OCI-LY7 (cell line): Measurements from ENCODE around the gene CAVIN3. TPM values are rescaled to one million over a fixed set of nuclear protein-coding genes. Genes with fewer than 3 reads are reported as not detected.

Source experiments
- BruUV-seq: library from RNA; stranded (reverse); fragments of 400-500 nt; replicated peaks from 2 replicates; lab custom pipeline; 2021; lab: Mats Ljungman, UMichigan
- CTCF ChIA-PET: fragments of 300-600 bp; sonication (Branson Sonifier 250); formaldehyde crosslinking; loops from one replicate; lab custom pipeline; 2022; ENCODE audit warnings: antibody characterized with exemption; ENCODE audit not compliant: unreplicated experiment; lab: Charles Lee
- POLR2A ChIA-PET: fragments of 300-600 bp; sonication (Branson Sonifier 250); formaldehyde crosslinking; loops from one replicate; lab custom pipeline; 2022; ENCODE audit warnings: antibody characterized with exemption; lab: Charles Lee
- DNase-seq: peaks from one replicate; pipeline ENCODE4 v3.0.0-alpha.2; 2015; ENCODE audit warnings: low spot score
- H2AFZ ChIP-seq: fragments of 200-600 bp; sonication (generic), shearing (Covaris generic); 2 replicates; pipeline ENCODE4 v1.6.1; 2014; ENCODE audit warnings: mild to moderate bottlenecking, antibody characterized with exemption, low read length, moderate library complexity
- H3K27ac ChIP-seq: fragments of 200-600 bp; sonication (generic); 2 replicates; pipeline ENCODE4 v1.5.1; 2014; ENCODE audit warnings: mixed run types, low read depth, mild to moderate bottlenecking, moderate library complexity, low read length, inconsistent platforms; ENCODE audit not compliant: poor library complexity, severe bottlenecking
- H3K36me3 ChIP-seq: fragments of 200-600 bp; sonication (generic); 2 replicates; pipeline ENCODE4 v1.6.1; 2014; ENCODE audit warnings: mild to moderate bottlenecking, antibody characterized with exemption, low read length, moderate library complexity, mixed read lengths; ENCODE audit not compliant: insufficient read depth
- H3K4me1 ChIP-seq: fragments of 200-600 bp; sonication (generic); 2 replicates; pipeline ENCODE4 v1.5.1; 2014; ENCODE audit warnings: mild to moderate bottlenecking, low read length; ENCODE audit not compliant: insufficient read depth, poor library complexity, severe bottlenecking
- H3K4me2 ChIP-seq: fragments of 200-600 bp; sonication (generic); 2 replicates; pipeline ENCODE4 v1.6.1; 2014; ENCODE audit warnings: mild to moderate bottlenecking, low read length
- H3K4me3 ChIP-seq: fragments of 200-600 bp; sonication (generic); 2 replicates; pipeline ENCODE4 v1.5.1; 2014; ENCODE audit warnings: mild to moderate bottlenecking, low read depth, low read length; ENCODE audit not compliant: poor library complexity, severe bottlenecking
- H3K79me2 ChIP-seq: fragments of 200-600 bp; sonication (generic); 2 replicates; pipeline ENCODE4 v1.6.1; 2016; ENCODE audit warnings: low read depth, mild to moderate bottlenecking, low read length, moderate library complexity, mixed read lengths; ENCODE audit not compliant: insufficient read depth
- H3K9me2 ChIP-seq: fragments of 200-600 bp; sonication (generic); 2 replicates; pipeline ENCODE4 v1.6.1; 2016; ENCODE audit warnings: mild to moderate bottlenecking, low read length, mixed read lengths; ENCODE audit not compliant: insufficient read depth
- H3K9me3 ChIP-seq: fragments of 200-600 bp; sonication (generic); 2 replicates; pipeline ENCODE4 v1.6.1; 2014; ENCODE audit warnings: mild to moderate bottlenecking, mixed run types, low read length, mixed read lengths
- H4K20me1 ChIP-seq: fragments of 200-600 bp; sonication (generic); 2 replicates; pipeline ENCODE4 v1.6.1; 2014; ENCODE audit warnings: mild to moderate bottlenecking, antibody characterized with exemption, low read length, moderate library complexity, mixed read lengths; ENCODE audit not compliant: insufficient read depth
- CTCF ChIP-seq: fragments of 200-600 bp; sonication (generic); conservative IDR thresholded peaks from 2 replicates; pipeline ENCODE4 v1.5.1; 2014; ENCODE audit warnings: mild to moderate bottlenecking, antibody characterized with exemption, low read length, moderate library complexity, mixed read lengths
- EZH2phosphoT487 ChIP-seq: fragments of 200-600 bp; sonication (generic); IDR thresholded peaks from 2 replicates; pipeline ENCODE4 v1.6.1; 2018; ENCODE audit warnings: low read depth, borderline replicate concordance, mild to moderate bottlenecking, mixed run types, antibody characterized with exemption, low read length, moderate library complexity, mixed read lengths
- intact Hi-C: fragments of 100-400 bp; cut with micrococcal nuclease; formaldehyde crosslinking; loops from one replicate; pipeline ENCODE4 v1.10.0; 2022; ENCODE audit not compliant: unreplicated experiment
- total RNA-seq, 2 experiments: library from RNA; depleted of rRNA in 1 of 2; stranded (reverse); fragments of >200 nt in 1 of 2; shearing (Covaris generic) in 1 of 2; gene quantifications; 2 replicates each; pipeline ENCODE4 v1.2.3, GENCODE V29; 2014 to 2022

The CAVIN3 gene
- total RNA-seq, 2 experiments from 2014 or later = not detected

DNA sequence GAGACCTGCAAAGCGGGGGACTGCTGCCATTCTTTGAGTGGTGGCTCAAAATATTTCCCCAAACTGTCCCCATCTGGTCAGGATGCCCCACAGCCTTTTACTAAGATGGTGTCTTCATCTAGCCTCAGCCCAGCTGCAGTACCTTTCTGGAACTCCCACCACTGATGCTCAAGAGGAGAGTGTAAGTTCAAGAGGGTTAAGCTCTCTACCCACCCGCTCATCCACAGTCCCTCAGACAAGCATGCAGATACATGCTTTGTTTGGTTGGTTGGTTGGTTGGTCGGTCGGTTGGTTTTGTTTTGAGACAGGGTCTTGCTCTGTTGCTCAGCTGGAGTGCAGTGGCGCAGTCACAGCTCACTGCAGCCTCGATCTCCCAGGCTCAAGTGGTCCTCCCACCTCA is 14.5 kb upstream of the CAVIN3 start:
- BruUV-seq = no TSS peak
- H3K79me2 ChIP-seq = no peaks in the 10 kb centered on the region
- no peaks in the 10 kb centered on the region for H3K9me3 ChIP-seq
- no peak for TF ChIP-seq EZH2phosphoT487
- no peak for TF ChIP-seq CTCF
- intact Hi-C loops = no loop called here
- POLR2A ChIA-PET = interaction anchor here (0.6 kb wide), 1 partner anchor 1010 kb away, joined by 3 read pairs; no protein-coding TSS in a partner anchor
- no peaks in the 10 kb centered on the region for H3K9me2 ChIP-seq
- no peak overlapping the region for H3K27ac ChIP-seq
- H3K4me3 ChIP-seq = no peak overlapping the region
- no peaks in the 10 kb centered on the region for H3K4me1 ChIP-seq
- H3K4me2 ChIP-seq = no peak overlapping the region
- no peak overlapping the region for H2AFZ ChIP-seq
- CTCF ChIA-PET = no interaction called here
- no peaks in the 10 kb centered on the region for H3K36me3 ChIP-seq
- DNase-seq = no peak
- no peaks in the 10 kb centered on the region for H4K20me1 ChIP-seq

DNA sequence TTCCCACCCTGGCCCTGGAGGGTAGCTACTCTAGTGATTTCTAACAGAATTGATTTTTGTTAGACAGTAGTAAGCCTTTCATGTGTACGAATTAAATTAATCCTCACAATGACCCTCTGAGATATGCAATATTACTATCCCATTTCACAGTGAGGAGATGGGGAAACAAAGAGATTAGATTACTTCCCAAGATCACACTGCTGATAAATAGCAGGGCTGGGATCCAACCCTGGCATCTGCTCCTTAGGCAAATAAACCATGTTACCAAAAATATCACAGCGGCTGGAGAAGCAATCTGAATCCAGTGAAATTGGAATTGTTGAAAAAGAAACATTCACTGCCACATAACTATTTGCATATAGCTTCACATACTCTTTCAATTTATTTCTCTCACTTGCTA is 12.8 kb upstream of the CAVIN3 start:
- no peaks in the 10 kb centered on the region for H3K9me2 ChIP-seq
- no peak for TF ChIP-seq CTCF
- no peak for TF ChIP-seq EZH2phosphoT487
- no peak overlapping the region for H3K4me2 ChIP-seq
- no TSS peak for BruUV-seq
- intact Hi-C loops = no loop called here
- no peaks in the 10 kb centered on the region for H4K20me1 ChIP-seq
- no peak for DNase-seq
- no peaks in the 10 kb centered on the region for H3K36me3 ChIP-seq
- H3K79me2 ChIP-seq = no peaks in the 10 kb centered on the region
- no peaks in the 10 kb centered on the region for H3K4me1 ChIP-seq
- ChIA-PET POLR2A (interaction anchor here (0.6 kb wide), 1 partner anchor 798 kb away, joined by 3 read pairs; no protein-coding TSS in a partner anchor), CTCF (no interaction called here)
- H3K9me3 ChIP-seq = no peaks in the 10 kb centered on the region
- no peak overlapping the region for H2AFZ ChIP-seq
- no peak overlapping the region for H3K27ac ChIP-seq
- H3K4me3 ChIP-seq = no peak overlapping the region

- H3K79me2 ChIP-seq = no peaks in the 10 kb centered on the region
- H3K4me1 ChIP-seq = no peaks in the 10 kb centered on the region
- no TSS peak for BruUV-seq
- TF ChIP-seq EZH2phosphoT487 (no peak), CTCF (no peak)
- no peak overlapping the region for H2AFZ ChIP-seq
- no peaks in the 10 kb centered on the region for H3K36me3 ChIP-seq
- no peak overlapping the region for H3K4me2 ChIP-seq
- H3K27ac ChIP-seq = no peak overlapping the region
- ChIA-PET POLR2A (interaction anchor here (1.0 kb wide), 1 partner anchor 58 kb away, joined by 3 read pairs; no protein-coding TSS in a partner anchor), CTCF (no interaction called here)
- intact Hi-C loops = no loop called here
- no peaks in the 10 kb centered on the region for H3K9me2 ChIP-seq
- no peak for DNase-seq
- no peak overlapping the region for H3K4me3 ChIP-seq
- no peaks in the 10 kb centered on the region for H3K9me3 ChIP-seq
- H4K20me1 ChIP-seq = no peaks in the 10 kb centered on the region
Measured at GRCh38 chr11:6332066-6332465, 11.8 kb upstream of the CAVIN3 start.
